GM23338 (cell line): Measurements from ENCODE around the gene MKLN1. TPM values are rescaled to one million over a fixed set of nuclear protein-coding genes. Genes with fewer than 3 reads are reported as not detected.
A peak's percentile ranks its signal among the peaks of the same experiment; 100 is the strongest.

Experiments used
- ATAC-seq: fragments of 200-7000 bp; cut with Tn5 transposase; 3 replicates; pipeline ENCODE4 v1.9.1; 2020
- DNase-seq: peaks from one replicate; pipeline ENCODE4 v3.0.0-alpha.2; 2015; ENCODE audit warnings: low spot score
- H2AFZ ChIP-seq: fragments of 200-600 bp; sonication (generic); 2 replicates; pipeline ENCODE4 v1.8.0; 2016; ENCODE audit warnings: antibody characterized with exemption, mild to moderate bottlenecking, moderate library complexity
- H3F3A ChIP-seq: fragments of 200-600 bp; sonication (generic); replicated peaks from 2 replicates; pipeline ENCODE4 v1.8.0; 2017; ENCODE audit warnings: antibody characterized with exemption, mixed run types, low read depth
- H3K27ac ChIP-seq: fragments of 200-600 bp; sonication (generic); 2 replicates; pipeline ENCODE4 v1.6.1; 2016; ENCODE audit warnings: low read depth
- H3K27me3 ChIP-seq: fragments of 200-600 bp; sonication (generic); 2 replicates; pipeline ENCODE4 v1.8.0; 2016; ENCODE audit warnings: mild to moderate bottlenecking, mixed run types, moderate library complexity; ENCODE audit not compliant: insufficient read depth
- H3K36me3 ChIP-seq: fragments of 200-600 bp; sonication (generic); 2 replicates; pipeline ENCODE4 v1.8.0; 2016; ENCODE audit warnings: mild to moderate bottlenecking; ENCODE audit not compliant: insufficient read depth
- H3K4me1 ChIP-seq: fragments of 200-600 bp; sonication (generic); 2 replicates; pipeline ENCODE4 v1.8.0; 2016; ENCODE audit warnings: mild to moderate bottlenecking, moderate library complexity; ENCODE audit not compliant: insufficient read depth
- H3K4me2 ChIP-seq: fragments of 200-600 bp; sonication (generic); 2 replicates; pipeline ENCODE4 v1.7.1; 2017; ENCODE audit warnings: mixed run types
- H3K4me3 ChIP-seq: fragments of 200-600 bp; sonication (generic); 2 replicates; pipeline ENCODE4 v1.6.1; 2016; ENCODE audit warnings: mixed run types
- H3K79me2 ChIP-seq: fragments of 200-600 bp; sonication (generic); replicated peaks from 2 replicates; pipeline ENCODE4 v1.8.0; 2017; ENCODE audit warnings: mild to moderate bottlenecking; ENCODE audit not compliant: insufficient read depth
- H3K9me2 ChIP-seq: fragments of 200-600 bp; sonication (generic); 2 replicates; pipeline ENCODE4 v1.8.0; 2017; ENCODE audit not compliant: insufficient read depth
- H4K20me1 ChIP-seq: fragments of 200-600 bp; sonication (generic); replicated peaks from 2 replicates; pipeline ENCODE4 v1.8.0; 2017; ENCODE audit warnings: mild to moderate bottlenecking; ENCODE audit not compliant: insufficient read depth
- H3K27ac Mint-ChIP-seq: 2 replicates; pipeline ENCODE4 v1.8.0; 2020; ENCODE audit warnings: inconsistent platforms, mild to moderate bottlenecking, moderate library complexity, mixed read lengths
- H3K27me3 Mint-ChIP-seq: 3 replicates; pipeline ENCODE4 v1.8.0; 2022; ENCODE audit warnings: low read depth, mild to moderate bottlenecking, moderate library complexity, mixed read lengths, inconsistent platforms; ENCODE audit not compliant: insufficient read depth, poor library complexity
- H3K36me3 Mint-ChIP-seq: 3 replicates; pipeline ENCODE4 v1.8.0; 2021; ENCODE audit warnings: low read depth, mild to moderate bottlenecking, inconsistent platforms, moderate library complexity, mixed read lengths
- H3K4me1 Mint-ChIP-seq: 3 replicates; pipeline ENCODE4 v1.8.0; 2020; ENCODE audit warnings: mild to moderate bottlenecking, inconsistent platforms, mixed read lengths
- H3K4me3 Mint-ChIP-seq: 3 replicates; pipeline ENCODE4 v1.8.0; 2021; ENCODE audit warnings: moderate library complexity, mild to moderate bottlenecking, inconsistent platforms, mixed read lengths
- H3K9me3 Mint-ChIP-seq: 3 replicates; pipeline ENCODE4 v1.8.0; 2020; ENCODE audit warnings: moderate library complexity, mild to moderate bottlenecking, inconsistent platforms, mixed read lengths
- EZH2 ChIP-seq: fragments of 200-600 bp; sonication (generic); IDR thresholded peaks from one replicate; pipeline ENCODE4 v1.8.0; 2017; ENCODE audit warnings: antibody characterized with exemption, mild to moderate bottlenecking, low read depth; ENCODE audit not compliant: unreplicated experiment
- NANOG ChIP-seq: IDR thresholded peaks from 2 replicates; pipeline ENCODE4 v1.6.1; 2016; ENCODE audit warnings: antibody characterized with exemption, borderline replicate concordance
- POLR2AphosphoS5 ChIP-seq: IDR thresholded peaks from 2 replicates; pipeline ENCODE4 v1.6.1; 2016; ENCODE audit warnings: antibody characterized with exemption, low read depth
- polyA plus RNA-seq: library from polyadenylated mRNA; unstranded; fragments of >200 nt; fragmentation: Nextera tagmentation; extraction: Ambion mirVana; gene quantifications from 2 replicates; pipeline ENCODE4 v1.2.1, GENCODE V29; 2016
- total RNA-seq: library from RNA; depleted of rRNA; stranded (reverse); fragments of >200 nt; shearing (Covaris generic); gene quantifications from 2 replicates; pipeline ENCODE4 v1.2.3, GENCODE V29; 2014
- TF ChIP-seq, protein P1 (sequence below): fragments of 250-450 bp; sonication (Bioruptor Pico); IDR thresholded peaks from 2 replicates; pipeline ENCODE4 v1.5.0; 2020; ENCODE audit warnings: mild to moderate bottlenecking, moderate library complexity
- TF ChIP-seq, protein P2 (sequence below): IDR thresholded peaks from 2 replicates; pipeline ENCODE4 v1.6.1; 2016; ENCODE audit warnings: antibody characterized with exemption

Gene MKLN1
- total and polyA plus RNA-seq, 2 experiments from 2014 or later: 25.3 to 46.5 TPM

DNA sequence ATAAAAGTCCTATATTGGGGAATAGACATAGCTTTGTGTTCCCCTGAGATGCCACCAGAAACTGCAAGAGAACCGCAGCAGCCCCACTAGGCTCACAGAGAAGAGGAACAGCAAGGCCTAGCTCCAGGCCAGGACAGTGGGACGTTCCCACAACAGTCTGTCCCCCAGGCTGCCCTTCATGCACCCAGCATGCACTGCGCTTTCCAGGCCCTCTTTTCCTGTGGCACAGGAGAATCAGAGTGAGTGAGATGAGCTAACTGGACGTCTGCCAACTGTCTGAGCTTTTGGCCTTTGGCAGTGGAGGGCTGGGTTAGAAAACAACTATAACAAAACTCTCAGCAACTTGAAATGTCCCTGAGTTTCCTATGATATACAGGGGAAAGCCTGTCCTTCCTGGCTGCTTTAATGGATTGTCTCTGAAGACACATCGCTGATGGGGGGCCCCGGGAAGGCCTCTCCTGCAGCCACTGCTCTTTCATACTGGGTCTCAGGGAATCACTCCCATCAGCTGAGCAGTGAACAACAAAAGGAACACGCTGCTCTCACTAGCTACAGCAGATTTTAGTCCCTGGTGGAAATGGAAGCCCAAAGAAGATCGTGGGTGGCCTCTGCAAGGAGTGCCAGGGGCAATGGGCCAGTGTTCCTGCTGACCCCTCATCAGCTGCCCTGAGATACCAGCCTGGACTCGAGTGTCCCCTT lies 175.3 kb downstream of the MKLN1 start:
- H3K4me2 ChIP-seq: no peak overlapping the region
- DNase-seq (no peak), ATAC-seq (no peak)
- H3K27me3 Mint-ChIP-seq: peaks cover 58% of the 10 kb centered on the region
- H3K79me2 ChIP-seq: peaks cover 14% of the 10 kb centered on the region
- H3K27me3 ChIP-seq: no peaks in the 10 kb centered on the region
- H3K9me3 Mint-ChIP-seq: no peaks in the 10 kb centered on the region; the same call in 2 of the 3 replicates
- H3K36me3 ChIP-seq: peaks cover 76% of the 10 kb centered on the region
- peak overlapping the region; percentile 91 for H3K27ac ChIP-seq
- TF ChIP-seq, protein P1, sequence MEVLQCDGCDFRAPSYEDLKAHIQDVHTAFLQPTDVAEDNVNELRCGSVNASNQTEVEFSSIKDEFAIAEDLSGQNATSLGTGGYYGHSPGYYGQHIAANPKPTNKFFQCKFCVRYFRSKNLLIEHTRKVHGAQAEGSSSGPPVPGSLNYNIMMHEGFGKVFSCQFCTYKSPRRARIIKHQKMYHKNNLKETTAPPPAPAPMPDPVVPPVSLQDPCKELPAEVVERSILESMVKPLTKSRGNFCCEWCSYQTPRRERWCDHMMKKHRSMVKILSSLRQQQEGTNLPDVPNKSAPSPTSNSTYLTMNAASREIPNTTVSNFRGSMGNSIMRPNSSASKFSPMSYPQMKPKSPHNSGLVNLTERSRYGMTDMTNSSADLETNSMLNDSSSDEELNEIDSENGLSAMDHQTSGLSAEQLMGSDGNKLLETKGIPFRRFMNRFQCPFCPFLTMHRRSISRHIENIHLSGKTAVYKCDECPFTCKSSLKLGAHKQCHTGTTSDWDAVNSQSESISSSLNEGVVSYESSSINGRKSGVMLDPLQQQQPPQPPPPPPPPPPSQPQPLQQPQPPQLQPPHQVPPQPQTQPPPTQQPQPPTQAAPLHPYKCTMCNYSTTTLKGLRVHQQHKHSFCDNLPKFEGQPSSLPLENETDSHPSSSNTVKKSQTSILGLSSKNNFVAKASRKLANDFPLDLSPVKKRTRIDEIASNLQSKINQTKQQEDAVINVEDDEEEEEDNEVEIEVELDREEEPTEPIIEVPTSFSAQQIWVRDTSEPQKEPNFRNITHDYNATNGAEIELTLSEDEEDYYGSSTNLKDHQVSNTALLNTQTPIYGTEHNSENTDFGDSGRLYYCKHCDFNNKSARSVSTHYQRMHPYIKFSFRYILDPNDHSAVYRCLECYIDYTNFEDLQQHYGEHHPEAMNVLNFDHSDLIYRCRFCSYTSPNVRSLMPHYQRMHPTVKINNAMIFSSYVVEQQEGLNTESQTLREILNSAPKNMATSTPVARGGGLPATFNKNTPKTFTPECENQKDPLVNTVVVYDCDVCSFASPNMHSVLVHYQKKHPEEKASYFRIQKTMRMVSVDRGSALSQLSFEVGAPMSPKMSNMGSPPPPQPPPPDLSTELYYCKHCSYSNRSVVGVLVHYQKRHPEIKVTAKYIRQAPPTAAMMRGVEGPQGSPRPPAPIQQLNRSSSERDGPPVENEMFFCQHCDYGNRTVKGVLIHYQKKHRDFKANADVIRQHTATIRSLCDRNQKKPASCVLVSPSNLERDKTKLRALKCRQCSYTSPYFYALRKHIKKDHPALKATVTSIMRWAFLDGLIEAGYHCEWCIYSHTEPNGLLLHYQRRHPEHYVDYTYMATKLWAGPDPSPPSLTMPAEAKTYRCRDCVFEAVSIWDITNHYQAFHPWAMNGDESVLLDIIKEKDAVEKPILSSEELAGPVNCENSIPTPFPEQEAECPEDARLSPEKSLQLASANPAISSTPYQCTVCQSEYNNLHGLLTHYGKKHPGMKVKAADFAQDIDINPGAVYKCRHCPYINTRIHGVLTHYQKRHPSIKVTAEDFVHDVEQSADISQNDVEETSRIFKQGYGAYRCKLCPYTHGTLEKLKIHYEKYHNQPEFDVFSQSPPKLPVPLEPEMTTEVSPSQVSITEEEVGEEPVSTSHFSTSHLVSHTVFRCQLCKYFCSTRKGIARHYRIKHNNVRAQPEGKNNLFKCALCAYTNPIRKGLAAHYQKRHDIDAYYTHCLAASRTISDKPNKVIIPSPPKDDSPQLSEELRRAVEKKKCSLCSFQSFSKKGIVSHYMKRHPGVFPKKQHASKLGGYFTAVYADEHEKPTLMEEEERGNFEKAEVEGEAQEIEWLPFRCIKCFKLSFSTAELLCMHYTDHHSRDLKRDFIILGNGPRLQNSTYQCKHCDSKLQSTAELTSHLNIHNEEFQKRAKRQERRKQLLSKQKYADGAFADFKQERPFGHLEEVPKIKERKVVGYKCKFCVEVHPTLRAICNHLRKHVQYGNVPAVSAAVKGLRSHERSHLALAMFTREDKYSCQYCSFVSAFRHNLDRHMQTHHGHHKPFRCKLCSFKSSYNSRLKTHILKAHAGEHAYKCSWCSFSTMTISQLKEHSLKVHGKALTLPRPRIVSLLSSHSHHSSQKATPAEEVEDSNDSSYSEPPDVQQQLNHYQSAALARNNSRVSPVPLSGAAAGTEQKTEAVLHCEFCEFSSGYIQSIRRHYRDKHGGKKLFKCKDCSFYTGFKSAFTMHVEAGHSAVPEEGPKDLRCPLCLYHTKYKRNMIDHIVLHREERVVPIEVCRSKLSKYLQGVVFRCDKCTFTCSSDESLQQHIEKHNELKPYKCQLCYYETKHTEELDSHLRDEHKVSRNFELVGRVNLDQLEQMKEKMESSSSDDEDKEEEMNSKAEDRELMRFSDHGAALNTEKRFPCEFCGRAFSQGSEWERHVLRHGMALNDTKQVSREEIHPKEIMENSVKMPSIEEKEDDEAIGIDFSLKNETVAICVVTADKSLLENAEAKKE: no peak
- peak; percentile 10; the same call in 1 of the 2 replicates for TF ChIP-seq POLR2AphosphoS5
- peaks cover 16% of the 10 kb centered on the region for H3K4me1 ChIP-seq
- no peak overlapping the region for H2AFZ ChIP-seq
- peaks cover 36% of the 10 kb centered on the region for H3K4me1 Mint-ChIP-seq
- peaks cover 96% of the 10 kb centered on the region for H3F3A ChIP-seq
- H3K27ac Mint-ChIP-seq: peak overlapping the region; percentile 38
- no peaks in the 10 kb centered on the region for H3K9me2 ChIP-seq
- peaks cover 43% of the 10 kb centered on the region for H4K20me1 ChIP-seq
- peaks cover 98% of the 10 kb centered on the region for H3K36me3 Mint-ChIP-seq
- H3K4me3 Mint-ChIP-seq: no peak overlapping the region
- no peak overlapping the region for H3K4me3 ChIP-seq

DNA sequence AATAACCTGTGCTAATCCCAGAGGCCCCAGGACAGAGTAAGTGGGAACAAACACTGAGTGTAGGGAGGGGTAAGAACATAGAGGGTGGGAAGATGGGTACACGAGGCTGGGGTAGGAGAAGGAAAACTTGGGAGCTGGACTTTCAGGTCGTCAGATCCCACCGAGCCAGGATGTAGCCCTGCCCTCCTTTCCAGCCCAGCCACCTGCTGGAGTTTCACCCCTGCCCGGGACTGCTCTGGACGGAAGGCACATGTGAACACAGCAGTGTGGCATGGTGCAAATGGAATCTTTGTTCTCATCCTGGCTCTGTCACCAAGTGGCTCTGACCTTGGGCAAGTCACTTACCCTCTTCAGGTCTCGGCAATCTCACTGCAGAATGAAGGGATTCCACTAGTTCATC lies 176.0 kb downstream of the MKLN1 start:
- H3K79me2 ChIP-seq: peaks cover 14% of the 10 kb centered on the region

More for the DNA sequence above, 176.0 kb downstream of the MKLN1 start:
- Histone ChIP-seq H3K4me3 (no peak overlapping the region), H3K27ac (peak overlapping the region; percentile 91), H3K4me2 (no peak overlapping the region), H3F3A (peaks cover 94% of the 10 kb centered on the region), H3K9me2 (no peaks in the 10 kb centered on the region), H3K36me3 (peaks cover 77% of the 10 kb centered on the region), H3K4me1 (peaks cover 16% of the 10 kb centered on the region), H2AFZ (no peak overlapping the region), H4K20me1 (peaks cover 43% of the 10 kb centered on the region), H3K27me3 (no peaks in the 10 kb centered on the region)
- H3K4me1 Mint-ChIP-seq: peaks cover 40% of the 10 kb centered on the region
- H3K36me3 Mint-ChIP-seq: peaks cover 98% of the 10 kb centered on the region
- H3K4me3 Mint-ChIP-seq: no peak overlapping the region
- TF ChIP-seq, protein P2, sequence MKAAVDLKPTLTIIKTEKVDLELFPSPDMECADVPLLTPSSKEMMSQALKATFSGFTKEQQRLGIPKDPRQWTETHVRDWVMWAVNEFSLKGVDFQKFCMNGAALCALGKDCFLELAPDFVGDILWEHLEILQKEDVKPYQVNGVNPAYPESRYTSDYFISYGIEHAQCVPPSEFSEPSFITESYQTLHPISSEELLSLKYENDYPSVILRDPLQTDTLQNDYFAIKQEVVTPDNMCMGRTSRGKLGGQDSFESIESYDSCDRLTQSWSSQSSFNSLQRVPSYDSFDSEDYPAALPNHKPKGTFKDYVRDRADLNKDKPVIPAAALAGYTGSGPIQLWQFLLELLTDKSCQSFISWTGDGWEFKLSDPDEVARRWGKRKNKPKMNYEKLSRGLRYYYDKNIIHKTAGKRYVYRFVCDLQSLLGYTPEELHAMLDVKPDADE: no peak
- TF ChIP-seq NANOG (no peak), POLR2AphosphoS5 (0 out of 2 replicates have a peak, but pooled peaks have one; percentile 18), EZH2 (no peak)
- no peak overlapping the region for H3K27ac Mint-ChIP-seq
- H3K27me3 Mint-ChIP-seq: peaks cover 58% of the 10 kb centered on the region
- no peak for ATAC-seq
- DNase-seq: no peak
- no peaks in the 10 kb centered on the region; the same call in 2 of the 3 replicates for H3K9me3 Mint-ChIP-seq
